GM11168 (cell line): Measurements from ENCODE around the gene EDN2.

Experiments
- in situ Hi-C: fragments of 300-500 bp; cut with MboI; formaldehyde crosslinking; loops from one replicate; pipeline ENCODE4 v1.12.0; 2022; ENCODE audit warnings: low sequenced_read_pairs; ENCODE audit not compliant: unreplicated experiment

EDN2 gene

DNA sequence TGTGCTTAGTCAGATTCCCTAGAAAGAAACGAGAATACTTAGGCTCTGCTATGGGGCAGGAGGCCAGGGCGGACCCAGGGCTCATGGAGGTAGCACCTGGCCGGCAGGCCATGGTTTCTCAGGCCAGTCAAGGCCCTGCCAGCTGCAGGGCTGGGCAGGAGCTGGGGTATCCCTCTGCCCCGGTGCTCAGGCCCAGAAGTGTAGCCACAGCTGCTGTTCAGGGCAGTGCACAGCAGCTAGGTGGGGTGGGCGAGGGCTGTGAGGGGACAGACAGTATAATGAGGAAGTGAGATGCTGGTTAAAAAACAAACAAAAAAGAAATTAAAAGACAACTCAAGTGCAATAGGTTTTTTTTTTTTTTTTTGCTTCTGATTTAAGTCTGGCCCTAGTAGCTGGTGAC is 34.0 kb upstream of the EDN2 start:
- in situ Hi-C loops, result no loop called here

DNA sequence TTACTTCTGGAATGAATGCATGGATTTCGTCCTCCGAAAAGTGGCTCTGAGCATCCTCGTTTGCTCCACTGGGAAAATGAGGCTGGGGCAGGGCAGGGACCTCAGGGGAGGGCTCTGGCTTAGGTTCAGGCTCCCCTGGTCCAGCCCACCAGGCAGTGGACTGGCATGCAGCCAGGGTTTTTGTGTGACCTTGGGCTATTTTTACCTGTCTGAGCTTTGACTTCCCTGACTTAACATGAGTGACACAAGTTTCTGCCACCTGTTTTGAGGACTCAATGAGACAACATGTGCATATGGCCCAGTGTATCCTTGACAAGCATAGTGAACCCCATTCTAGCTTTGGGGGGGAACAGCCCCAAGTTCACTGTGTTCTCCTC is 32.6 kb upstream of the EDN2 start:
- in situ Hi-C loops, result no loop called here

- in situ Hi-C loops, result no loop called here
Measured at GRCh38 chr1:41516168-41517061, 31.9 kb upstream of the EDN2 start.

DNA sequence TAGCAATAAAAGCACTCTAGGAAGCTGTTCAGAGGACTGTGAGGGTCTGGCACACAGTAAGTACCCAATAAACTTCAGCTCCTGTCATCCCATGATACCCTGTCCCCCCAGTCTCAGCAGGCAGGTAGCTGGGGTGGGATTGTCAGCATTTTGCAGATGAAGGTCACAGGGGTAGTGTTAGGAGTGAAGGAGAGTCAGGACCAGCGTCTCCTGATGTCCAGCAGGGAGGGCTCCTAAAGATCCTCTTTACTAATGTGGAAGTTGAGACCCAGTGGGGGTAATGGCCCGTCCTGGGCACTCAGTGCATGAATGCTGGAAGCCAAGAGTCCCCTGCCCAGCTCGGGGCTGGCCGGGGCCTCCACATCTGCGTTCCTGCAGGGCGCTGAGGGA is 31.3 kb upstream of the EDN2 start:
- in situ Hi-C loops, result no loop called here

- in situ Hi-C loops, result no loop called here
Measured at GRCh38 chr1:41515131-41515678, 30.7 kb upstream of the EDN2 start.

DNA sequence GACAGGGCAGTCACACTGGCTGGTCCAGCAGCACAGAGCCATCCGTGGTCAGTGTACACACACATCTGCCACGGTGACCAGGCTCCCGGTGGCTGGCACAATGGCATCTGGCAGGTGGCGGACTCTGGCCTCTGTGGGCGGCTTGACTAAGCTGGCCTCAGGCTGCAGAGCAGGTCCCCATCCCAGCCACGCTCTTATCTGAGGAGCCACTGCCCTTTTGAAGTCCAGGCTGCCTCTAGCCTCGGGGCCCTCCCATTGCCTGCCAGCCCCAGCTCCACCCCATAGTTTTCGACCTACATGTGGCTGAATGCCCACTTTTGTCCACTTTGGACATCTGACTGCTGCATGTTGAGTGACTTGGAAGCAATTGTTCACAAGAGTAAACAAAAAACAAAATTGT is 29.9 kb upstream of the EDN2 start:
- in situ Hi-C loops, result no loop called here

GRCh38 chr1:41513383-41513735 is 28.9 kb upstream of the EDN2 start:
- in situ Hi-C loops, result no loop called here

DNA sequence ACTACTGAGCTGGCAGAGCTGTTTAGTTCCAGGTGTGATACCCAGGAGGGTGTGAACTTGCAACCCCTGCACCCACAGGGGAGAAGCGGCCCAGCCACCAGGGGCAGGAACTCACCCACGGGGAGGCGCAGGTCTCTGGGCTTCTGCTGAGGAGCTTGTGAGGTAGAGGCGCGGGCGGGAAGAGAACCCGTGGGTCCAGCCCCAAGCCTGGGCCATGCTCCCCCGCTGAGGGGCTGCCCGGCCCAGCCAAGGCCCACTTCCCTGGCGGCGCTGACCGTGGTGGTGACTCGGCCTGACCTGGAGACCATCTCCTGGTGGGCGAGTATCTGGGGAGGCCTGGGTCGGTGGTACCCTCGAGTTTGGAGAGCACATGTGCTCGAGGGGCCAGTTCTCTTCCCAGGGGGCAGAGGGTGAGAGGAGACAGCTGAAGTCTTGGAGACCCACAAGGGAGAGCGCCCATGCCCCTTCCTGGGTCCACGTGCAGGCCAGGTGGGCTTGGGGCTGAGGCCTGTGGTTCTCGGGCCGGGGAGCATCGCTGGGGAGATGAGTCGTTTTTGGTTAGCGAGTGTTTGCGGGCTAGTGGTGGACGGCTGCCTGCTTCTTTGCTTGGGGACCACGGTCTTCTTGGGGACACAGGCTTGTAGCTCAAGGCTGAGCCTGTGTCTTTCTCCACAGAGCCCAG is 28.4 kb upstream of the EDN2 start:
- in situ Hi-C loops, result no loop called here

DNA sequence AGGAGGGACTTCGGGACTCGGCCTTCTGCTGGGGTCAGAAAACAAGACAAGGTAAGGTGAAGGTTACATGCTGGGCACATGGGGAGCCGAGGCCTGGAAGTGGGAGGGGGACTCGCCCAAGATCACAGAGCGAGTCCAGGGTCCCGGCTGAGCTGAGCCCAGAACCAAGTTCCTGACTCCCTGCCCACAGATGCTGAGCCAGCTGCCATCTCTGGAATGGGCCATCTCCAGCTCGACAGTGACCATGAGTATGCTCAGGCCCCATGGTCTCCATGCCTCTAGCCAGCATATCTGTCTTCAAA is 26.7 kb upstream of the EDN2 start:
- in situ Hi-C loops, result no loop called here

- in situ Hi-C loops, result no loop called here
Measured at GRCh38 chr1:41510531-41511238, 26.2 kb upstream of the EDN2 start.

GRCh38 chr1:41509270-41509671 is 24.8 kb upstream of the EDN2 start:
- in situ Hi-C loops, result no loop called here

DNA sequence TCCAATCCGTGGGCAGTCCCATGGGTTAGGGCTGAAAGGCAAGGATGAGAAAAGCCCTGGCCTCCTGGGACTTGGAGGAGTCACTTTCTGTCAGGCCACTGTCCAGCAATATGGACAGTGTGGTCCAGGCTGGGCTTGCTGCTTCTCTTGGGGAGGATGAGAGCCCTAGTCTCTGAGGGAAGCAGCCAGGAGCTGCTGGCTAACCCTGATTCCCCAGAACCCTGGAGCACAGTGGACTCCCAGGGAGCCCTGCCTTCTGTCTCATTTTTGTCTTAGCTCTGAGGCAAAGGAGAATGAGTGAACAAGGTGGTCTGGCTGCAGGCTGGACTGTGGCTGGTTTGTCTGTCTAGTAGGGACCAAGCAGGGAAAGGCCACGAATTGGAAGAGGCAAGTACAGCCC is 23.8 kb upstream of the EDN2 start:
- in situ Hi-C loops, result no loop called here

- in situ Hi-C loops, result no loop called here
Measured at GRCh38 chr1:41507836-41508235, 23.4 kb upstream of the EDN2 start.

DNA sequence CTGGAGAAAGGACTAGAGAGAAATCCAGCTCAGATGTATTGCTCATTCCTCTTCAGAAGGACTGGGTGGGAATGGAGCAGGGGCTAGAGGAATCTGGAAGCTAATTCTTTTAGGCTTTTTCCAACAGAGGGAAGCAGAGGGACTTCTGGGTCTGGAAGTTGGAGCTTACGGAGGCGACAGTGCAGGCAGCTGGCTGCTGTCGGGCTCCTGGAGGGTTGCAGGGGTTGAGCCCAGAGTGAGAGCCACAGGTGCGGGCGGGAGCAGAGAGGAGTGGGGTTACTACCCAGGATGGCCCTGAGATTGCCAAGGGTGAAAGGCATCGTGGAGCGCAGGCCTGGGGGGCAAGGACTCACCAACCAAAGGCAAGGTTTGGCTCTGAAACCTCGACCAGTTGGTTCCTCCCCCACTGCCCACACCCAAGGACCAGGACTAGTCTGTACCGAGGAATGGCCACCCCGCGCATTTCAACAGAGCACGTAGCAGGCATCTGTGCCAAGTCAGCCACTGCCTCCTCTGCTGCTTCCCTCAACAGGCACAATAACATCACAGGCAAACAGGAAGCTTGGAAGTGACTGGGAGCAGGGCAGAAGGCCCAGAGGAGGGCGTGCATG is 22.7 kb upstream of the EDN2 start:
- in situ Hi-C loops, result no loop called here

DNA sequence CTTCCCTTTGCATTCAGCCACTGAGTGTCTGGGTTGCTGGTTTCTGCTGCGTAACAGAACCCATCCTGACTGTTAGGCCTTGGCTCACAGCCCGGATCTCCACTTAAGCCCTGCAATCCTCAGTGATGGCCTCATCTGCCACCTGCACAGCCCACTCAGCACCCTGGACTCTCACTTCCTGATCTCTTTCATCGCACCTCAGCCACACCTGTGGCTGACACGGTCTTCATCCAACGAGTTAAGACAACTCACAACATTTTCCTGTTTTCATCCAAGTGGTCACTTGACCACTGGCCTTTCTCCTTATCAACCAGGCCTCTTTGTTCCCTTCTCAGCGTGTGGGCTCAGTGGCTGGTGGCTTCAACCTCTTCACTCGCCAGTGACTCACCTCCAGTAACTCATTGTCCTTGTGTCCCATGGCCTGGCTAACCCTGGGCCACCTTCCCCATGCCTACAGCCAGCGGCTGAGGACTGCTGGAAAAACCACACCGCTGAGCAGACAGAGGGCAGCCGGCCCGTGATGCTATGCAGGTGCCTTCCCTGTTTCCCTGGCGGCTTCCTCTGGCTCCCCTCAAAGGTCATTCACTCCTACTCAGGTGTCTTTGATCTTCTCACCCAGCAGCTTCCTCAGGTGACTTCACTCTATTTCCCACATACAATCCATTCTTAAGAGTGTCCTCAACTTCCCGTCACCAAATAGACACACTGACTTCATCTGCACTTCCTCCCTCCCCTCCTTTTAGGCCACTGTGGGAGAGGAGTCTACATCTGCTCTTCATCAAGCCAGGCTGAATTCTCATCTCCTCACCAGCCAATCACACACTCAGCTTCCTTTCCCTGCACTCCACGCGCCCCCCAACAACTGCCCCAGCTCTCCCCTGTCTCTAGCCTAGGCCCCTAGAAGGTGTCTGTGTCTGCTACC is 19.9 kb upstream of the EDN2 start:
- in situ Hi-C loops, result no loop called here

- in situ Hi-C loops, result no loop called here
Measured at GRCh38 chr1:41503538-41504113, 19.1 kb upstream of the EDN2 start.

GRCh38 chr1:41502912-41503311 is 18.4 kb upstream of the EDN2 start:
- in situ Hi-C loops, result no loop called here

GRCh38 chr1:41501581-41501980 is 17.1 kb upstream of the EDN2 start:
- in situ Hi-C loops, result no loop called here

DNA sequence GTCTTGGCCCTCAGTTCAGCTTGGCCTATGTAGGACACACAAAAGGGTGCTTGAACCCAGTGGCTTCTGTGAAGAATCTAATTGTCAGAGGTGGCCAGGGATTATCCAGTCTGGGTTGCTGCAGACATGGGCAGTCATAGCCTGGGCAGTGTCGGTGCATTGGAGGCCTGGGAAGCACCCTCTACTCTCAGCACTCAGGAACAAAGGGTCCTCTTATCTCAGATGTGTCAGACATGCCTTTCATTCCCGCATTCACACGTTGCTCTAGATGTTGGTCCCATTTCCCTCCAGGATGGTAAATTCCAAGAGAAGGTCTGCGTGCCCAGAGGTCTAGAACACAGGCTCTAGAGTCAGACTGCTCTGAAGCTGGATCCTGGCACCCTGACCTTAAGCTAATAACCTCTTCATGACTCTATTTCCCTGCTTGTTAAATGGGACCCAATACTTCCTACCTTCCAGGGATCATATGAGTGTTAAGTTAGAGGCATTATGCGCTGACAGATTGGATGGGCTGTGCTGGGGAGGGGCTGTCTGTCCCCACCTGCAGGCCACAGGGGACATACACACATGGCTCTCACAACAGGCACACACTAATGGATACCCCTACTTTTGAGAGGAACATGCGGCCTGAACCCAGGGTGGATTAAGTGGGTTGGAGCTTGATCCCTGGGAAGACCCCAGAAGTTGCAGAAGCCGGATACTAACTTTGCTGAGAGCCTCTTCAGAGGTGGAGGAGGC is 16.5 kb upstream of the EDN2 start:
- in situ Hi-C loops, result no loop called here
